Measurements from ENCODE around the gene POLR3GL. TPM values are rescaled to one million over a fixed set of nuclear protein-coding genes. Genes with fewer than 3 reads are reported as not detected.

POLR3GL gene
- total RNA-seq, 2 donors from 2014 or later: 7.8 to 8.6 TPM

DNA sequence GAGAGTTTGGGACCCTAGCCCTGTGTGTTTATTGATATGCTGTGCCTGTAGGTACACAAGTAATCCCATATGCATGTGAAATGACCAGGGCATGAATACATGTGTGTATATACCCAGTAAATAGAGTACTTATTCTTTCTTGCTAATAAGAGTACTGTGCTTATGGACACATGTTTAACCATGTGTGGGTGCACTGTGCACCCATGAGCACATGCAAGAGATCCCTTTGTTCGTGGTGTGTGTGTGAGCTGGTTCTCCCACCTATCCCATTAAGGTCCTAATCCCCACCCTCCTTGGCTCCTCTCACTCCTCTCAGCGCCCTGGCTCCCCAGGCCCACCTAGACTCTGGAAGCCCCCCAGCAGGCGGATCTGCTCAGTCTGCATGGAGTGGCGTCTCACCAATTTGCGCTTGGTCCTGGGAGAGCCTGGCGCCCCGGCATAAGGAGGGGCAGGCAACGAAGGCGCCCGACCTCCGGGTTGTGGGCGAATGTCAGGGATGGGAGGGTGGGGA lies 4.5 kb upstream of the POLR3GL start:
- Histone ChIP-seq H3K27me3 (no peaks in the 10 kb centered on the region), H3K4me1 (peaks cover 61% of the 10 kb centered on the region), H3K4me3 (peak overlapping the region; percentile 44 to 45), H3K9me3 (no peaks in the 10 kb centered on the region), H3K36me3 (replicated peaks in 1 of 2; ENCODE audit: insufficient read depth in 1 of 2, low read depth in 2 of 2) (no peaks in the 10 kb centered on the region), H3K27ac (peak overlapping the region in 3 of 4 donors; percentile 48 to 62 (median 48))
- intact Hi-C loops (cut with DNase I): no loop called here
- DNase-seq (no peak), ATAC-seq (no peak)
- no peak for TF ChIP-seq POLR2A (IDR thresholded peaks at IDR 0.05)
- TF ChIP-seq, protein P1, sequence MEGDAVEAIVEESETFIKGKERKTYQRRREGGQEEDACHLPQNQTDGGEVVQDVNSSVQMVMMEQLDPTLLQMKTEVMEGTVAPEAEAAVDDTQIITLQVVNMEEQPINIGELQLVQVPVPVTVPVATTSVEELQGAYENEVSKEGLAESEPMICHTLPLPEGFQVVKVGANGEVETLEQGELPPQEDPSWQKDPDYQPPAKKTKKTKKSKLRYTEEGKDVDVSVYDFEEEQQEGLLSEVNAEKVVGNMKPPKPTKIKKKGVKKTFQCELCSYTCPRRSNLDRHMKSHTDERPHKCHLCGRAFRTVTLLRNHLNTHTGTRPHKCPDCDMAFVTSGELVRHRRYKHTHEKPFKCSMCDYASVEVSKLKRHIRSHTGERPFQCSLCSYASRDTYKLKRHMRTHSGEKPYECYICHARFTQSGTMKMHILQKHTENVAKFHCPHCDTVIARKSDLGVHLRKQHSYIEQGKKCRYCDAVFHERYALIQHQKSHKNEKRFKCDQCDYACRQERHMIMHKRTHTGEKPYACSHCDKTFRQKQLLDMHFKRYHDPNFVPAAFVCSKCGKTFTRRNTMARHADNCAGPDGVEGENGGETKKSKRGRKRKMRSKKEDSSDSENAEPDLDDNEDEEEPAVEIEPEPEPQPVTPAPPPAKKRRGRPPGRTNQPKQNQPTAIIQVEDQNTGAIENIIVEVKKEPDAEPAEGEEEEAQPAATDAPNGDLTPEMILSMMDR (IDR thresholded peaks at IDR 0.05): no peak
- WGBS, 2 donors: 6 to 14% methylated on average over 7 to 12 of the region's 12 CpGs

- H3K4me1 ChIP-seq: peaks cover 60% of the 10 kb centered on the region
- no peaks in the 10 kb centered on the region for H3K36me3 ChIP-seq (replicated peaks in 1 of 2; ENCODE audit: insufficient read depth in 1 of 2, low read depth in 2 of 2)
- no peaks in the 10 kb centered on the region for H3K27me3 ChIP-seq
- no peaks in the 10 kb centered on the region for H3K9me3 ChIP-seq
- peak overlapping the region in 3 of 4 donors; percentile 48 to 62 (median 48) for H3K27ac ChIP-seq
- 1 to 2% methylated on average over 20 to 37 of the region's 44 CpGs for WGBS, 2 donors
- intact Hi-C loops (cut with DNase I): no loop called here
- peak; percentile 28 for ATAC-seq
- DNase-seq: peak; percentile 67 to 80 (median 78)
- peak overlapping the region; percentile 44 to 45 for H3K4me3 ChIP-seq
- TF ChIP-seq, protein P1 (IDR thresholded peaks at IDR 0.05): peak in 5 of 7 experiments; percentile 7 to 23 (median 21)
- peak; percentile 25 to 68 (median 53) for TF ChIP-seq POLR2A (IDR thresholded peaks at IDR 0.05)
These were observed 3.9 kb upstream of the POLR3GL start for GRCh38 chr1:145960468-145961108.

- WGBS, 2 donors: 2 to 3% methylated on average over 11 to 22 of the region's 22 CpGs
- Histone ChIP-seq H3K4me1 (peaks cover 59% of the 10 kb centered on the region), H3K9me3 (no peaks in the 10 kb centered on the region), H3K27ac (peak overlapping the region in 3 of 4 donors; percentile 48 to 62 (median 48)), H3K4me3 (peak overlapping the region; percentile 44 to 45), H3K27me3 (no peaks in the 10 kb centered on the region), H3K36me3 (replicated peaks in 1 of 2; ENCODE audit: insufficient read depth in 1 of 2, low read depth in 2 of 2) (no peaks in the 10 kb centered on the region)
- no peak for TF ChIP-seq POLR2A (IDR thresholded peaks at IDR 0.05)
- TF ChIP-seq, protein P1 (IDR thresholded peaks at IDR 0.05): no peak
- intact Hi-C loops (cut with DNase I): no loop called here
- DNase-seq (no peak), ATAC-seq (no peak)
These were observed 3.4 kb upstream of the POLR3GL start for GRCh38 chr1:145961109-145961424.

GRCh38 chr1:145961425-145962156 lies 2.9 kb upstream of the POLR3GL start:
- no peak for ATAC-seq
- intact Hi-C loops (cut with DNase I): no loop called here
- 2 to 5% methylated on average over 29 to 57 of the region's 57 CpGs for WGBS, 2 donors
- Histone ChIP-seq H3K36me3 (replicated peaks in 1 of 2; ENCODE audit: insufficient read depth in 1 of 2, low read depth in 2 of 2) (no peaks in the 10 kb centered on the region), H3K4me1 (peaks cover 54% of the 10 kb centered on the region), H3K4me3 (peak overlapping the region; percentile 44 to 45), H3K27ac (peak overlapping the region in 1 of 4 donors; percentile 62), H3K27me3 (no peaks in the 10 kb centered on the region), H3K9me3 (no peaks in the 10 kb centered on the region)
- TF ChIP-seq POLR2A (IDR thresholded peaks at IDR 0.05): no peak
- TF ChIP-seq, protein P1 (IDR thresholded peaks at IDR 0.05): no peak
- peak in 2 of 4 donors; percentile 29 to 49 for DNase-seq

Data from body of pancreas (tissue), 4 donors.